C1 segment of cervical spinal cord (tissue), 14 donors: ENCODE measurements around the gene SPANXA2.
A peak's percentile ranks its signal among the peaks of the same experiment; 100 is the strongest.
"Not testable (repeated sequence)": the region's sequence is repeated elsewhere in the genome, so short reads cannot be mapped to it uniquely, and the experiment has no call there.

Source experiments
- DNase-seq, 14 donors: peaks; one replicate each; lab custom pipeline; 2025; lab: John Stamatoyannopoulos, UW

Gene SPANXA2, protein sequence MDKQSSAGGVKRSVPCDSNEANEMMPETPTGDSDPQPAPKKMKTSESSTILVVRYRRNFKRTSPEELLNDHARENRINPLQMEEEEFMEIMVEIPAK

DNA sequence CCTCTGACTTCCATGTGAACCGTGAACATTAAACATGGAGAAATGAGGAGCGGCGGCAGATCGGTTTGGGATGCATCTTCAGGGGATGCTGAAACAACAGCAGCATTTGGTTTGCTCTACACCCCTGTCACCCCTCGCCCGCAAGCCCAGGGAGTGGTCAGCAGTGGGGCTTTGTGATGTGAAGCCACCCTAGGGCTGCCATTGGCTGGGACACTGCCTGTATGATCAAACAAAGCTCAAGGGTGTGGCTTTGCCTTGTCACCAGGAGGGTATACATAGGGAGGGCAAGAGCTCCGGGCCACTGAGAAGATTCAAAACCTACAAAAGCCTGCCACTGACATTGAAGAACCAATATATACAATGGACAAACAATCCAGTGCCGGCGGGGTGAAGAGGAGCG, at the start of gene SPANXA2:
Gene SPANXA2, plus strand, starts transcription at position 301 of the 400 bp plus-strand sequence. Its CDS starts 60 bp downstream, at position 361.
- DNase-seq, result not testable (repeated sequence)

GRCh38 chrX:141542551-141542950, 47.0 kb upstream of the SPANXA2 start:
- not testable (repeated sequence) for DNase-seq

DNA sequence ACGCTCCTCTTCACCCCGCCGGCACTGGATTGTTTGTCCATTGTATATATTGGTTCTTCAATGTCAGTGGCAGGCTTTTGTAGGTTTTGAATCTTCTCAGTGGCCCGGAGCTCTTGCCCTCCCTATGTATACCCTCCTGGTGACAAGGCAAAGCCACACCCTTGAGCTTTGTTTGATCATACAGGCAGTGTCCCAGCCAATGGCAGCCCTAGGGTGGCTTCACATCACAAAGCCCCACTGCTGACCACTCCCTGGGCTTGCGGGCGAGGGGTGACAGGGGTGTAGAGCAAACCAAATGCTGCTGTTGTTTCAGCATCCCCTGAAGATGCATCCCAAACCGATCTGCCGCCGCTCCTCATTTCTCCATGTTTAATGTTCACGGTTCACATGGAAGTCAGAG, 4.9 kb upstream of the SPANXA2 start, which contains the start of gene SPANXA1:
Gene SPANXA1, minus strand, starts transcription at position 101 of the 400 bp plus-strand sequence. Its CDS starts 60 bp downstream, at position 41.
- DNase-seq, result not testable (repeated sequence)

DNA sequence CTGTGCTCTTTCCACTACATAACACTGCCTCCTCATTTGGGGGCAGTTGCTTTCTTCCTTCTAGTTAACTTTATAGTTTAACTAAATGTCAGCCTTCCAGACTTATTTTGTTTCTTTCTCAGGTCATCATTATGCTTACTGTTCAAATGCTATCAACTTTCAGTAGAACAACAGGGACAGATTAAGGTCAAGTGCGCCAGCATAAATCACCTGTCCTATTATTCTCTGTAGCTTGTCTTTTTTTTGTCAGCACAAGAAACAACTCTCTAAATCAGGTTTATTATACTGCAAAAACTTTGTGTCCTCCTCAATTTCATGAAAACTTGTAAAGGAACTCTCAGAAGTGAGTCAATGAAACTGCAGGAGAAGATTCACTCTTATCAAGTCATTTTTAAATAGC, 19.6 kb downstream of the SPANXA2 start:
- no peak for DNase-seq

DNA sequence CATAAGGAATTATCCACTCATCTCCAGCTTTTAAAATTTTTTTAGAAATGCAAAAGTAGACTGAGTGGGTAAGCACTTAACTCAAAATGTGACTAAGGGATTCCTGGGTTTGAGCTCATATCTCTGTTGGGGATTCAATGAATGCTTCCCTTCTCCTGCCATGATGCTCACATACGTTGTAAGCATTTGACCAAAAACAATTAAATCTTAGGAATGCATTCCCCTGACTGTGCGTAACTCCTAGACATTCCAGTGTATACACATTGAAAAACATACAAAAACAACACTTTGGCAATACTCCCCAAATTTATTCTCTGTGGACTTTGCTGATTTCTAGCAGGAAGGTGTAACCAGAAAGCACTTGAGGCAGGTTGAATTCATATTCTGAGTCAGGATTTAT, 29.8 kb downstream of the SPANXA2 start:
- no peak for DNase-seq

- DNase-seq, result no peak
These were observed 42.6 kb downstream of the SPANXA2 start for GRCh38 chrX:141632124-141632523.

GRCh38 chrX:141638550-141638949, 49.0 kb downstream of the SPANXA2 start:
- DNase-seq, result peak in 2 of 14 donors; percentile 0
